Measurements from ENCODE around the gene SLIRP.
"Not testable (repeated sequence)": the region's sequence is repeated elsewhere in the genome, so short reads cannot be mapped to it uniquely, and the experiment has no call there.

The SLIRP gene

DNA sequence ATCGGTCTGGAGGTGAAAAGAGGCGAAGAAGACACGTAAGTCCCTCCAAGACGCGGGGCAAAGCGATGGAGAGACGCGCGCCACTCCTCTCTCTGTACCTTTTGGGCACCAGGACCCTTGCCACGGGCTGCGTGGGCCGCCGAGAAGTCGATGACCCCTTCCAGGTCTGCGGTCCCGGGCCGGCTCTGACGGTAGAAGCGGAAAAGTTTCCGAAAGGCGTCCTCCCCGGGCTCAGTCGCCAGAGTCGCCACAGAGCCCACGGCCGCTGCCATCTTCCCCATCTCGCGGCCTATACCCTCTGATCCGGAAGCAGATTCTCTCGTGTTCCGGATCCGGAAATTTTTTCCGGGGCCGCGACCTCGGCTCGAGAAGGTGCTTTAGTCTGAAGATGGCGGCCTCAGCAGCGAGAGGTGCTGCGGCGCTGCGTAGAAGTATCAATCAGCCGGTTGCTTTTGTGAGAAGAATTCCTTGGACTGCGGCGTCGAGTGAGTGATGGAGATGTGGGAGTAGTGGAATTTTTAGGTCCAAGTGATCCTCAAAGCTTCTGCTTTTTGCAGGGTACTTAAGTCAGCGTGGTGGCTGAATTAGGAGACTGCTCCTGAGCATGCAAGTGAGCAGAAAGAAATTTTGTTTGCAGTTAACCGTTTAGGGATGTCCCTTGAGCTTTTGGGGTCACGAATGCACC lies at the start of gene SLIRP, which contains the start of gene ALKBH1:
Gene SLIRP (plus strand): TSS at position 380 of the 685 bp plus-strand sequence. CDS start 9 bp downstream, at position 389.
Gene ALKBH1 (minus strand): TSS at position 300 of the 685 bp plus-strand sequence. CDS start 19 bp downstream, at position 281.
- DNase-seq, result peak; percentile 91

GRCh38 chr14:77659831-77660230 lies 48.1 kb upstream of the SLIRP start:
- no peak for DNase-seq

DNA sequence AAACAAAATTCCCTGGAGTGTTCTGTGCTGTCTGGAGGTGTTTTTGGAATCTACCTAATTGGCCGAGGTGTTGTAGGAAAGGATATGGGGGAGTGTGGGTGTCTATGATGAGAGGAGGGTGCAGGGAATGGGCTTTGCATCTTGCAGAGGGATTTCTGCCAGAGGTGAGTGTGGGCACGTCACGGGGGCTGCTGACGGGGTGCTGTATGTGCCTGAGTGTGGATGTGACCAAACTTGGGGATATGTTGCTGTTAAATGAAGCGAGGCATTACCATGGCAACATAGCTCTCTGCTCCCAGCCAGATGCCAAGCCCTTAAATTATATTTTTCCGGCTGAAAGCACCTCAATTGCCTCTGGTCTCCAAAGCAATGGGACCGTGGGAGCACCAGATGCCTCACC lies 47.1 kb upstream of the SLIRP start:
- DNase-seq, result no peak

DNA sequence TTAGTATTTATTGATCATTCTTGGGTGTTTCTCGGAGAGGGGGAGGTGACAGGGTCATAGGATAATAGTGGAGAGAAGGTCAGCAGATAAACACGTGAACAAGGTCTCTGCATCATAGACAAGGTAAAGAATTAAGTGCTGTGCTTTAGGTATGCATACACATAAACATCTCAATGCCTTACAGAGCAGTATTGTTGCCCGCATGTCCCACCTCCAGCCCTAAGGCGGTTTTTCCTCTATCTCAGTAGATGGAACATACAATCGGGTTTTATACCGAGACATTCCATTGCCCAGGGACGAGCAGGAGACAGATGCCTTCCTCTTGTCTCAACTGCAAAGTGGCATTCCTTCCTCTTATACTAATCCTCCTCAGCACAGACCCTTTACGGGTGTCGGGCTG lies 46.3 kb upstream of the SLIRP start:
- not testable (repeated sequence) for DNase-seq

DNA sequence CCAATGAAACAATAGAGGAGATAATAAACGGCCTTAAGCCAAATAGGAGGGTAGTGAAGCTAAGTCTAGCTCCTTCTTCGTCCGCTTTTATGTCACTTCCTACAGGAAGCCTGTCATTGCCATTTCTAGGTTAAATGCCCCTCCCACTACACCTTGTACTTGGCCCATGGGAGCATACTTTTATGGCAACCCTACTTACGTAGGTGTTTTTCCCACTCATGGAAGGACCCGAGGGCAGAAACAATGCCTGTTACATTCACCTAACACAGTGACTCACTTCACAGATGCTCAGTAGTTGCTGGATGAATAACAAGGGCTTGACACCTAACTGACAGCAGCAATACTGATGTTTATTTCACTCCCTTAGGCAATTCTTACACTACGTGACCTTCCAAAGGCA lies 44.6 kb upstream of the SLIRP start:
- DNase-seq, result no peak

- DNase-seq, result no peak
Observed at GRCh38 chr14:77667331-77667730, 40.6 kb upstream of the SLIRP start.

GRCh38 chr14:77673193-77673592 lies 34.7 kb upstream of the SLIRP start:
- no peak for DNase-seq

GRCh38 chr14:77674931-77675330 lies 33.0 kb upstream of the SLIRP start:
- no peak for DNase-seq

DNA sequence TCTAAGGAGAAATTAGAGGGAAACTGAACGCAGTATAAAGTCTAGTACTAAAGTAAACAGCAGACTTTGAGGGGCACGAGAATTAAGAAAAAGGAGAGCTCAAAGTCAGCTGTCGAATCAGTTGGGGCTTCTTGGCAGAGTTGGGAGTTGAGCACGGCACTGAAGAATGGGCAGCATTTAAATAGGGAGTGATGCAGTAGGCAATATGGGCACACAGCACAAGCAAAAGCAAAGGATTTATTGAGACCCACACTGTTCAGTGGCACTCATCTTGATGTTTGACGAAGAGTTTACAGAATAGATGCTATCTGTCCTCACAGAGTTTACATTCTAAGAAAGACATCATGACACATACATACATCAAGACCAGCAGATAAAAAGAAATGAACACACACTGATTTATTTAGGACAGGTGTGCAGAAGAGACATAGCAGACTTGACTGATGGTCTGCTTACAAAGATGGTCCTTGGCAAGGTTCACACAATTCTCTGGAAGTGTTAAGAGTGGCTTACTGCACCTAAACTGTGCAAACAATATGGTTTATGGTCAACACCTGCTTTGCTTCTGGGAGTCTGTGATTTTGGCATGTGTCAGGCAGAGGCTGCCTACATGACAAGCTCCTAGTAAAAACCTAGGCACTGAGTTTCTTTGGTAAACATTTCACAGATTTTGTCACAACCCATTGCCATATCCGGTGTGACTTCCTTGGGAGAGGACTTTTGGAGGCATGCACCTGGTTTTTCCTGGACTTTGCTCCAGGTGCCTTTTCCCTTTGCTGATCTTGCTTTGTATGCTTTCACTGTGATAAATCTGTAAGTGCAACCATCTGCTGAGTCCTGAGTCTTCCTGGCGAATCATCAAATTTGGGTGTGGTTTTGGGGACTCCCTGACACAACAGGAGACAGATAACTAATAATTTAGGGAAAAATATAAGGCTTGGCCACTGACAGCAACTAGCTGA lies 26.4 kb upstream of the SLIRP start:
- DNase-seq, result no peak

DNA sequence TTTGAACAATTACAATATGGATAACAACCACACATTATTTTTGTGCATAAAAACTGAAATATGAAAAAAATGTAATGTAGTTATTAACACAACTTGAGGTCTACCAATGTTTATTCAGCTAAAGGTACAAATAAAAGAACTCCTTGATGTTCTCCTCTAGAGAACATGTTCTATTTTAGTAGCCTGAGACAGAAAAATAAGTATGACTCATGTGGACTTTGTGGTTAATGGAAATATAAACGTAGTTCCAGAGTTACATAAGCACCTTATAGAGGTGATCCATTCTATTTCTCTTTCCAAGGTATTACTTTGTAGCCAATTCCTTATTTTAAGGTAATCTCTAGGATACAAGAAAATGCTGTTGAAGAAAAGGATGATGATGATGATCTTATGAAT lies 25.7 kb upstream of the SLIRP start:
- DNase-seq, result no peak

DNA sequence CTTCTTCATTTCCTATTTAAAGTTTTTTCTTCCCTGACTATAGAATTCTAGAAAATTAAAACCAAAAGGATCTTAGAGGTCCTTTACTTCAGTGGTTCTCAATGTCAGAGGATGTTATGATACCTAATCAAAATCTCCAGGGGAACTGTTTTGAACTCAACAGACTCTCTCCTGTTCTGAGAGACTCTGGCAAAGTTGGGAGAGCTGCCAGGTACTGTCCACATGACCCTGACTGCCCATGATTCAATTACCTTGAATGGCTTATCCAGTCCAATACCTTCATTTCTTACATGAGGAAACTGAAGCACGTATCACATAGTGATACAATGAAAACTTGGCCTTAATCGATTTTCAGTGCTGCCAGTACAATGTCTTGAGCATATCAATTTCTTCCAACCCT lies 16.6 kb upstream of the SLIRP start:
- DNase-seq, result no peak

- no peak for DNase-seq
Observed at GRCh38 chr14:77707355-77707723, 564 bp upstream of the SLIRP start.

DNA sequence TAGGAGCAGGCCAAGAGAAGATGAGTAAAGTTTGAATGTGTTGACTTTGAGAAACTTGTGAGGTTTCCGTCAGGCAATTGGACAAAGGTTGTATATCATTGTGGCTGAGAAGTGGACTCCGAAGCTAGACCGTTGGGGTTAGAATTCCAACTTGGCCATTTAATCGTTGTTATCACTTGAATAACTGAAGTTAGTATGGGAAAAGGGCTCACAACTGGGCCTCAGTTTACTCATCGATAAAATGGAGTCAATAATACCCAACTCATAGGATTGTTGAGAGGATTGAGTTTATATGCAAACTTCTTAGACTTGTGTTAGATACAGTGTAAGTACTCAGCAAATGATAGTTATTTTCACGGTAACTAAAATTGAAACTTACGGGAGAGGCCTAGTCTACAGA lies 846 bp downstream of the SLIRP start:
- no peak for DNase-seq

GRCh38 chr14:77709412-77709811 lies 1.5 kb downstream of the SLIRP start:
- no peak for DNase-seq

DNA sequence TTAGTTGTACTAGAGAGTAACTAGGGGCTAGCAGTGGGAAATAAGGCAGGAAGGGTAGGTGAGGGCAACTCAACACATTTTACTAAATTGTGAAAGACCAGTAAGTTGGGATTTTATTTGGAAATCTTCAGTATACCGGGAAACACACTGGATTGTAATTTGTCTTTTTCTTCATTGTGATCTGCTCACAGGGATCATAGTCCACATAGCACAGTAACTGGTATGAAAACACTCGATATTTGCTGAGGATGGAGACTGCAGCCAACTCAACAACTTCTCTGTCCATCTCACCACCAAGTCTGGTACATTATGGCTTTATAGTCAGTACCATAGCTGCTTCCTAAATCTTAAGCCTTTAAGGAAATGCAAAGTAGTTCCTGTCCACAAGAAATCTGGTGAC lies 2.5 kb downstream of the SLIRP start:
- DNase-seq, result no peak

- DNase-seq, result no peak
Observed at GRCh38 chr14:77714926-77715325, 7.0 kb downstream of the SLIRP start.

DNA sequence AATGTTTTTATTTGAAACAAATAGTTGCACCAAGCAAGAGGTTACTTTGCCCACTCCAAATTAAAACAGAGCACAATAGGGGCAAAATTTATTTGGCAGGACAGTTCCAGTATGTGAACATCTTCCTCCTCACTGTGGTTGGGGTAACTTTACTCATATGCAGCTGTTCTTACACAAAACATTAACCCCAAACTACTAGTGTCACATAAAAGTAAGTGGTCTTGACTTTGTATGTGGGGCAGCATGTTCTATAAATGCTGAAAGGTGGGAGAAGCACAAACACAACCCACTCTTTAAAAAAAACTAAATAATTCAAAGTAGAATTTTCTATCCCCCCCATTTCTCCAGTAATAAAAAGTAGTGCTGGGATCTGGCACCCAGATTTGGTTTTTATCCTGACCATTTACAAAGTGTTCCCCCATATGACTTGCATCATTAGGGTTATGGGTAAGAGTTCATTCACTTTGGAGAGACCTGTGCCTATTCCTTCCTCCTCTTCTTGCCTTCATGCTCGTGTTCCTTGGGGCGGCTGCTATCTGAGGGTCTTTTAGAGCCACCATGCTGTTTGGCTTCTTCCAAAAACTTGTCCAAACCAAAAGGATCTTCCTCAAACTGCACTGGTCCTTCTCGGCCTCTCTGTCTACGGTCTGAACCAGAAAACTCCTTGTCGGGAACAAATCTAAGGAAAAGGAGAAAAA lies 9.9 kb downstream of the SLIRP start:
- no peak for DNase-seq

- DNase-seq, result no peak
Observed at GRCh38 chr14:77721437-77721836, 13.5 kb downstream of the SLIRP start.

DNA sequence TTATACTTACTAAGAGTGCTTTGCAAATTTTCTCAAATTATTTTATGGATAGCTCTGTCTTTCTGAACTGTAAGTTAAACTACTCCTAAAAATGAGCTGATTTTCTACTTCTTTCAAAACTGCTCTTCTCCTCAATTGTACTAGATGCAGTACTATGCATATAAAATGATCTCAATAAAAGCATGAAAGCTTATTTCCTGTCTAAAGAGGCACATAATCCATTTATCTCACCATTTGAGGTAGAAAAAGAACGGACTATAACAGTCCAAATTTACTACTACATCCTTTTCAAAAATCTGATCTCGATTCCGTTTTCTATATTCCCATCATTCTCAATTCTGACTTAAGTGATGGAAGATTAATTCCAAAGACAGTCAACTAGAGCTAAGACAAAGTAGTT lies 14.4 kb downstream of the SLIRP start:
- no peak for DNase-seq

- DNase-seq, result no peak
Observed at GRCh38 chr14:77730976-77731497, 23.1 kb downstream of the SLIRP start.

GRCh38 chr14:77738559-77739250 lies 30.8 kb downstream of the SLIRP start:
- DNase-seq, result no peak

- no peak for DNase-seq
Observed at GRCh38 chr14:77741438-77741837, 33.5 kb downstream of the SLIRP start.

Measured in activated CD8-positive, alpha-beta memory T cell treated with anti-CD3 and anti-CD28 coated beads, Interleukin-2, amount 50 U/mL, for 48 hours (primary cell).